Cardiac muscle cell (in vitro differentiated cells and primary cell): Measurements from ENCODE around the gene OAS2. TPM values are rescaled to one million over a fixed set of nuclear protein-coding genes. Genes with fewer than 3 reads are reported as not detected.

Experiments used
- DNase-seq, 2 donors: peaks; one replicate each; pipeline versions ENCODE4 v3.0.0 to v3.0.0-alpha.2; 2010 to 2017; ENCODE audit warnings: low read depth in 1 of 2, low spot score in 1 of 2
- H3K27ac ChIP-seq: fragments of 200-600 bp; sonication (generic); 2 replicates; pipeline ENCODE4 v1.5.1; 2016
- H3K27me3 ChIP-seq: fragments of 200-600 bp; sonication (generic); 2 replicates; pipeline ENCODE4 v1.6.0; 2016; ENCODE audit warnings: control low read depth
- H3K36me3 ChIP-seq: fragments of 200-600 bp; sonication (generic); 2 replicates; pipeline ENCODE4 v1.5.1; 2016; ENCODE audit warnings: control low read depth
- H3K4me1 ChIP-seq: fragments of 200-600 bp; sonication (generic); 2 replicates; pipeline ENCODE4 v1.8.1; 2017; ENCODE audit warnings: low read depth, mild to moderate bottlenecking, mixed run types
- H3K4me3 ChIP-seq: fragments of 200-600 bp; sonication (generic); 2 replicates; pipeline ENCODE4 v1.5.1; 2016; ENCODE audit warnings: mild to moderate bottlenecking
- H3K9me3 ChIP-seq: fragments of 200-600 bp; sonication (generic); 2 replicates; pipeline ENCODE4 v1.5.1; 2017; ENCODE audit warnings: low read depth, mild to moderate bottlenecking, control low read depth
- polyA plus RNA-seq: library from polyadenylated mRNA; unstranded; fragments of >200 nt; fragmentation: Nextera tagmentation; extraction: Ambion mirVana; gene quantifications from 2 replicates; pipeline ENCODE4 v1.2.1, GENCODE V29; 2016
- total RNA-seq: library from RNA; depleted of rRNA; stranded (reverse); fragments of >200 nt; gene quantifications from 2 replicates; pipeline ENCODE4 v1.2.3, GENCODE V29; 2016
- TF ChIP-seq, protein P1 (sequence below): IDR thresholded peaks from 2 replicates; pipeline ENCODE4 v1.5.1; 2012; ENCODE audit warnings: low read depth, mild to moderate bottlenecking, low read length

OAS2 gene
- total and polyA plus RNA-seq, 2 experiments from 2014 or later = not detected

GRCh38 chr12:112977641-112978040, 678 bp upstream of the OAS2 start:
- Histone ChIP-seq H3K4me1 (no peaks in the 10 kb centered on the region), H3K9me3 (no peaks in the 10 kb centered on the region), H3K4me3 (no peak overlapping the region), H3K36me3 (no peaks in the 10 kb centered on the region), H3K27me3 (no peaks in the 10 kb centered on the region), H3K27ac (no peak overlapping the region)
- TF ChIP-seq, protein P1, sequence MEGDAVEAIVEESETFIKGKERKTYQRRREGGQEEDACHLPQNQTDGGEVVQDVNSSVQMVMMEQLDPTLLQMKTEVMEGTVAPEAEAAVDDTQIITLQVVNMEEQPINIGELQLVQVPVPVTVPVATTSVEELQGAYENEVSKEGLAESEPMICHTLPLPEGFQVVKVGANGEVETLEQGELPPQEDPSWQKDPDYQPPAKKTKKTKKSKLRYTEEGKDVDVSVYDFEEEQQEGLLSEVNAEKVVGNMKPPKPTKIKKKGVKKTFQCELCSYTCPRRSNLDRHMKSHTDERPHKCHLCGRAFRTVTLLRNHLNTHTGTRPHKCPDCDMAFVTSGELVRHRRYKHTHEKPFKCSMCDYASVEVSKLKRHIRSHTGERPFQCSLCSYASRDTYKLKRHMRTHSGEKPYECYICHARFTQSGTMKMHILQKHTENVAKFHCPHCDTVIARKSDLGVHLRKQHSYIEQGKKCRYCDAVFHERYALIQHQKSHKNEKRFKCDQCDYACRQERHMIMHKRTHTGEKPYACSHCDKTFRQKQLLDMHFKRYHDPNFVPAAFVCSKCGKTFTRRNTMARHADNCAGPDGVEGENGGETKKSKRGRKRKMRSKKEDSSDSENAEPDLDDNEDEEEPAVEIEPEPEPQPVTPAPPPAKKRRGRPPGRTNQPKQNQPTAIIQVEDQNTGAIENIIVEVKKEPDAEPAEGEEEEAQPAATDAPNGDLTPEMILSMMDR = no peak
- no peak for DNase-seq

- Histone ChIP-seq H3K27ac (no peak overlapping the region), H3K4me1 (no peaks in the 10 kb centered on the region), H3K27me3 (no peaks in the 10 kb centered on the region), H3K36me3 (no peaks in the 10 kb centered on the region), H3K9me3 (no peaks in the 10 kb centered on the region), H3K4me3 (no peak overlapping the region)
- DNase-seq = no peak
- TF ChIP-seq, protein P1 = no peak
Measured at GRCh38 chr12:112979041-112979680, 842 bp downstream of the OAS2 start.

DNA sequence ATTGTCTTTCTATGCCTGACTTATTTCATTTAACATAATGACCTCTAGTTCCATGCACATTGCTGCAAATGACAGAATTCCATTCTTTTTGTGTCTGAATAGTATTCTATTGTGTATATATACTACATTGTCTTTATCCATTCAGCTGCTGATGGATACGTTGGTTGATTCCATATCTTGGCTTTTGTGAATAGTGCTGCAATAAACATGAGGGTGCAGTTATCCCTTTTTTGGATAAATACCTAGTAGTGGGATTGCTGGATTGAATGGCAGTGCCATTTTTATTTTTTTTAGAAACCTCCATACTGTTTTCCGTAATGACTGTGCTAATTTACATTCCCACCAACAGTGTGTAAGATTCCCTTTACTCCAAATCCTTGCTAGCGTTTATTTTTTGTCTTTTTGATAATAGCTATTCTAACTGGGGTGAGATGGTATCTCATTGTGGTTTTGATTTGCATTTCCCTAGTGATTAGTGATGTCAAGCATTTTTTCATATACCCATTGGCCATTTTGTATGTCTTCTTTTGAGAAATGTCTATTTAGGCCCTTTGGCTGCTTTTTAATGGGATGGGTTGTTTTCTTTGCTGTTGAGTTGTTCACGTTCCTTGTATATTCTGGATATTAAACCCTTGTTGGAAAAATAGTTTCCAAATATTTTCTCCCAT, 2.3 kb downstream of the OAS2 start:
- no peaks in the 10 kb centered on the region for H3K27me3 ChIP-seq
- TF ChIP-seq, protein P1 = no peak
- no peak overlapping the region for H3K4me3 ChIP-seq
- no peaks in the 10 kb centered on the region for H3K4me1 ChIP-seq
- H3K9me3 ChIP-seq = no peaks in the 10 kb centered on the region
- H3K36me3 ChIP-seq = no peaks in the 10 kb centered on the region
- no peak for DNase-seq
- no peak overlapping the region for H3K27ac ChIP-seq

- Histone ChIP-seq H3K4me3 (no peak overlapping the region), H3K27ac (no peak overlapping the region), H3K27me3 (no peaks in the 10 kb centered on the region), H3K4me1 (no peaks in the 10 kb centered on the region), H3K9me3 (no peaks in the 10 kb centered on the region), H3K36me3 (no peaks in the 10 kb centered on the region)
- DNase-seq = no peak
- TF ChIP-seq, protein P1 = no peak
Measured at GRCh38 chr12:112985642-112986290, 7.4 kb downstream of the OAS2 start.

DNA sequence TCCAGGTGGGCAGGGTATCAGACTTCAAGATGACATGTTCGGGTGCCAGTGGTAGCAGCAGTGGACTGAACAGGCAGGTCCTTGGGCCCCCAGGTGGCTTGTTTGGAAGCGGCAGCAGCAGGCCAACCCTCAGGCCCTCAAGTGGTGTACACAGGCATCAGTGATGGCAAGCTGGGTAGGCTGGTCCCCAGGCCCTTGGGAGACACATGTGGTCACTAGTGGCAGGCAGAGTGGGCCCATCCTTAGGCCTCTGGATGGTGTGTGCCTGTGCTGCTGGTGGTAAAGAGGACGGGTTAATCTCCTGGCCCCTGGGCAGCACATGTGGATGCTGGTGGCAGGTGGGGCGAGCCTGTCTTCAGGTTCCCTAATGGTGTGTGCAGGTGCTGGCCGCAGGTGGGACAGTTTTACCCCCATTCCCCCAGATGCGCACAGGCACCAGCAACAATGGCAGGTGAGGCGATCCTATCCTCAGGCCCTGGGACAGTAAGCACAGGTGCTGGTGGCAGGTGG, 8.0 kb downstream of the OAS2 start:
- Histone ChIP-seq H3K27ac (no peak overlapping the region), H3K4me3 (no peak overlapping the region), H3K36me3 (no peaks in the 10 kb centered on the region), H3K4me1 (no peaks in the 10 kb centered on the region), H3K27me3 (no peaks in the 10 kb centered on the region), H3K9me3 (no peaks in the 10 kb centered on the region)
- TF ChIP-seq, protein P1 = no peak
- no peak for DNase-seq
